ENCODE results near the gene NIT1. TPM values are rescaled to one million over a fixed set of nuclear protein-coding genes. Genes with fewer than 3 reads are reported as not detected.

Gene NIT1
- total RNA-seq, 1 donor from 2014 or later: 48.6 TPM

DNA sequence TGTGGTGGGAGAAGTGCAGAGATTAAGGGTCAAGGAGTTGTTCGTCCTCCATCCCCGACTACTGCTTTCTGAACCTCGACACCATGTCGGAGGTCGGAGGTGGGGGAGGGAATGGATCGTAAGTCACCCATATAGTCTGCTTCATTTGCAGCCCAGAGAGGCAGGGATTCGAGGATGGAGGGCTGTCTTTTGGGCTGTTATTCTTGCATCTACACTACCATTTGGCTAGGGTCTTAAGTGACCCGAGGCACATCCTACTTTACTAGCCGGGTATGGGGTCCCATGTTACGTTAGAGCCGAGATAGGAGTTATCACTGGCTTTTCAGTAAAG is 42.0 kb downstream of the NIT1 start:
- no peak for DNase-seq (ENCODE audit: low read depth, low spot score)
- Mint-ChIP-seq H3K4me1 (peaks cover 41% of the 10 kb centered on the region), H3K36me3 (ENCODE audit: low read depth) (peaks cover 5% of the 10 kb centered on the region), H3K27ac (ENCODE audit: unreplicated experiment) (peak overlapping the region; percentile 79), H3K9me3 (no peaks in the 10 kb centered on the region), H3K27me3 (ENCODE audit: low read depth) (no peaks in the 10 kb centered on the region), H3K4me3 (peak overlapping the region; percentile 94)
- TF ChIP-seq, protein P1, sequence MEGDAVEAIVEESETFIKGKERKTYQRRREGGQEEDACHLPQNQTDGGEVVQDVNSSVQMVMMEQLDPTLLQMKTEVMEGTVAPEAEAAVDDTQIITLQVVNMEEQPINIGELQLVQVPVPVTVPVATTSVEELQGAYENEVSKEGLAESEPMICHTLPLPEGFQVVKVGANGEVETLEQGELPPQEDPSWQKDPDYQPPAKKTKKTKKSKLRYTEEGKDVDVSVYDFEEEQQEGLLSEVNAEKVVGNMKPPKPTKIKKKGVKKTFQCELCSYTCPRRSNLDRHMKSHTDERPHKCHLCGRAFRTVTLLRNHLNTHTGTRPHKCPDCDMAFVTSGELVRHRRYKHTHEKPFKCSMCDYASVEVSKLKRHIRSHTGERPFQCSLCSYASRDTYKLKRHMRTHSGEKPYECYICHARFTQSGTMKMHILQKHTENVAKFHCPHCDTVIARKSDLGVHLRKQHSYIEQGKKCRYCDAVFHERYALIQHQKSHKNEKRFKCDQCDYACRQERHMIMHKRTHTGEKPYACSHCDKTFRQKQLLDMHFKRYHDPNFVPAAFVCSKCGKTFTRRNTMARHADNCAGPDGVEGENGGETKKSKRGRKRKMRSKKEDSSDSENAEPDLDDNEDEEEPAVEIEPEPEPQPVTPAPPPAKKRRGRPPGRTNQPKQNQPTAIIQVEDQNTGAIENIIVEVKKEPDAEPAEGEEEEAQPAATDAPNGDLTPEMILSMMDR (conservative IDR thresholded peaks at IDR 0.05): no peak

GRCh38 chr1:161160671-161161145 is 42.8 kb downstream of the NIT1 start:
- H3K27ac Mint-ChIP-seq (ENCODE audit: unreplicated experiment): no peak overlapping the region
- no peaks in the 10 kb centered on the region for H3K9me3 Mint-ChIP-seq
- peaks cover 40% of the 10 kb centered on the region for H3K4me1 Mint-ChIP-seq
- TF ChIP-seq, protein P1 (conservative IDR thresholded peaks at IDR 0.05): no peak
- H3K36me3 Mint-ChIP-seq (ENCODE audit: low read depth): peaks cover 5% of the 10 kb centered on the region
- DNase-seq (ENCODE audit: low read depth, low spot score): no peak
- no peaks in the 10 kb centered on the region for H3K27me3 Mint-ChIP-seq (ENCODE audit: low read depth)
- peak overlapping the region; percentile 94 for H3K4me3 Mint-ChIP-seq

DNA sequence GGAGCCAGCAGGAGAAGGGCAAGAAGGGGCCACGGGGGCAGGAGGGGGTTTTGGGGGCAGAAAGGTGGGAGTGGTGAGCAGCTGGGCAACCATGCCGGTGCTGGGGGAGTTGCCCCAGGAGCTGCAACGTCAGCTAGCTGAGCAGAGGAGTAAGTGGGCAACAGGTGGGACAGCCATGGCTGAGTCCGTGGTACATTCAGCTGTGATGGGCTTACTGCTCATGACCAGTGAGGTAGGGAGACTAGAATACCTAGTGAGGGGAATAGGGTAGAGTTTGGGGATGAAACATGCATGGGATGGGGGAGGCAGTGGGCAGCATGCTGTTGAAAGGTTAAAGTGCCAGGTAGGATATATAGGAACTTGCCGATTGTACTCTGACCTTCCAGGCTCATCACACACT is 43.7 kb downstream of the NIT1 start:
- peaks cover 5% of the 10 kb centered on the region for H3K36me3 Mint-ChIP-seq (ENCODE audit: low read depth)
- H3K4me3 Mint-ChIP-seq: peak overlapping the region; percentile 94
- H3K4me1 Mint-ChIP-seq: peaks cover 47% of the 10 kb centered on the region
- H3K9me3 Mint-ChIP-seq: no peaks in the 10 kb centered on the region
- DNase-seq (ENCODE audit: low read depth, low spot score): no peak
- TF ChIP-seq, protein P1 (conservative IDR thresholded peaks at IDR 0.05): no peak
- H3K27me3 Mint-ChIP-seq (ENCODE audit: low read depth): no peaks in the 10 kb centered on the region
- no peak overlapping the region for H3K27ac Mint-ChIP-seq (ENCODE audit: unreplicated experiment)

- no peak for DNase-seq (ENCODE audit: low read depth, low spot score)
- Mint-ChIP-seq H3K4me3 (peak overlapping the region; percentile 94), H3K27ac (ENCODE audit: unreplicated experiment) (no peak overlapping the region), H3K9me3 (no peaks in the 10 kb centered on the region), H3K36me3 (ENCODE audit: low read depth) (peaks cover 3% of the 10 kb centered on the region), H3K27me3 (ENCODE audit: low read depth) (no peaks in the 10 kb centered on the region), H3K4me1 (peaks cover 51% of the 10 kb centered on the region)
- TF ChIP-seq, protein P1 (conservative IDR thresholded peaks at IDR 0.05): no peak
Observed at GRCh38 chr1:161162052-161162451, 44.1 kb downstream of the NIT1 start.

- TF ChIP-seq, protein P1 (conservative IDR thresholded peaks at IDR 0.05): no peak
- H3K36me3 Mint-ChIP-seq (ENCODE audit: low read depth): peaks cover 3% of the 10 kb centered on the region
- no peaks in the 10 kb centered on the region for H3K9me3 Mint-ChIP-seq
- DNase-seq (ENCODE audit: low read depth, low spot score): no peak
- peaks cover 54% of the 10 kb centered on the region for H3K4me1 Mint-ChIP-seq
- H3K27ac Mint-ChIP-seq (ENCODE audit: unreplicated experiment): no peak overlapping the region
- no peaks in the 10 kb centered on the region for H3K27me3 Mint-ChIP-seq (ENCODE audit: low read depth)
- H3K4me3 Mint-ChIP-seq: peak overlapping the region; percentile 94
Observed at GRCh38 chr1:161162806-161163205, 44.9 kb downstream of the NIT1 start.

DNA sequence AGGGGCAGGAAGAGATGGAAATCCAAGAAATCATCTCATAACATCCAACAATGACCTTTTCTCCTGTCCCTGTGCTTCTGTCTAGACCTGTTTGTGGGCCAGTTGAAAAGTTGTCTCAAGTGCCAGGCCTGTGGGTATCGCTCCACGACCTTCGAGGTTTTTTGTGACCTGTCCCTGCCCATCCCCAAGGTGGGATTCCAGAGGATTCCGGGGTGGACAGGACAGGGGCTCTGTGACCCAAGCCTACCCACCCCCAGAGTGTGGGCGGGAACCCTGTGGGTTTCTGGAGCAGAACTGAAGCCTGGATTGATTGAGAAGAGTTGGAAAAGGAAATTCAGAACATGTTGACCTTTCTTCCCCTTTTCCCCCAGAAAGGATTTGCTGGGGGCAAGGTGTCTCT is 45.9 kb downstream of the NIT1 start:
- Mint-ChIP-seq H3K4me3 (peak overlapping the region; percentile 94), H3K36me3 (ENCODE audit: low read depth) (peaks cover 3% of the 10 kb centered on the region), H3K27ac (ENCODE audit: unreplicated experiment) (no peak overlapping the region), H3K9me3 (no peaks in the 10 kb centered on the region), H3K4me1 (peaks cover 55% of the 10 kb centered on the region), H3K27me3 (ENCODE audit: low read depth) (no peaks in the 10 kb centered on the region)
- DNase-seq (ENCODE audit: low read depth, low spot score): no peak
- TF ChIP-seq, protein P1 (conservative IDR thresholded peaks at IDR 0.05): no peak

Data from neural crest cell (in vitro differentiated cells).